ENCODE results near the gene CRTAP. TPM values are rescaled to one million over a fixed set of nuclear protein-coding genes. Genes with fewer than 3 reads are reported as not detected.
"Not testable (repeated sequence)": the region's sequence is repeated elsewhere in the genome, so short reads cannot be mapped to it uniquely, and the experiment has no call there.

CRTAP gene
- total RNA-seq, 4 donors from 2014 or later, result 180 to 394 (median 315) TPM

- Histone ChIP-seq H3K9me3 (no peaks in the 10 kb centered on the region), H3K36me3 (no peaks in the 10 kb centered on the region), H3K27ac (no peak overlapping the region), H3K27me3 (no peaks in the 10 kb centered on the region), H3K4me3 (no peak overlapping the region), H3K4me1 (no peaks in the 10 kb centered on the region)
- DNase-seq (ENCODE audit: low spot score in 2 of 2), result no peak
- no peak for TF ChIP-seq POLR2A (IDR thresholded peaks at IDR 0.05)
- no peak for TF ChIP-seq EP300 (IDR thresholded peaks at IDR 0.05)
- TF ChIP-seq CTCF (IDR thresholded peaks at IDR 0.05), result no peak
- 59 to 66% methylated on average over 3 of the region's 3 CpGs for WGBS, 2 donors
Measured at GRCh38 chr3:33105341-33105948, 8.4 kb upstream of the CRTAP start.

GRCh38 chr3:33106854-33107253, 7.0 kb upstream of the CRTAP start:
- H3K27me3 ChIP-seq; H3K4me1 ChIP-seq; H3K27ac ChIP-seq; H3K4me3 ChIP-seq; H3K36me3 ChIP-seq; H3K9me3 ChIP-seq; DNase-seq (ENCODE audit: low spot score in 2 of 2): not testable (repeated sequence)
- WGBS, 2 donors, result 89 to 93% methylated on average over 2 of the region's 2 CpGs

GRCh38 chr3:33111581-33111980, 2.2 kb upstream of the CRTAP start:
- DNase-seq (ENCODE audit: low spot score in 2 of 2), result no peak
- H3K27ac ChIP-seq, result no peak overlapping the region
- H3K36me3 ChIP-seq, result no peaks in the 10 kb centered on the region
- no peaks in the 10 kb centered on the region for H3K27me3 ChIP-seq
- H3K4me3 ChIP-seq, result no peak overlapping the region
- 92 to 93% methylated on average over 8 of the region's 8 CpGs for whole genome bisulfite sequencing, 2 donors
- TF ChIP-seq CTCF (IDR thresholded peaks at IDR 0.05) (no peak), POLR2A (IDR thresholded peaks at IDR 0.05) (no peak), EP300 (IDR thresholded peaks at IDR 0.05) (no peak)
- H3K4me1 ChIP-seq, result peaks cover 0 to 26% (median 16%) of the 10 kb centered on the region in 4 donors
- no peaks in the 10 kb centered on the region for H3K9me3 ChIP-seq

- no peaks in the 10 kb centered on the region for H3K9me3 ChIP-seq
- H3K4me3 ChIP-seq, result peak overlapping the region; percentile 75 to 92 (median 82)
- no peak for DNase-seq (ENCODE audit: low spot score in 2 of 2)
- H3K36me3 ChIP-seq, result peaks cover 0 to 20% (median 0%) of the 10 kb centered on the region in 3 donors
- H3K4me1 ChIP-seq, result peaks cover 0 to 54% (median 23%) of the 10 kb centered on the region in 4 donors
- 49 to 52% methylated on average over 14 of the region's 14 CpGs for WGBS, 2 donors
- H3K27ac ChIP-seq, result peak overlapping the region; percentile 90 to 97 (median 94)
- TF ChIP-seq EP300 (IDR thresholded peaks at IDR 0.05), result no peak
- TF ChIP-seq CTCF (IDR thresholded peaks at IDR 0.05), result no peak
- TF ChIP-seq POLR2A (IDR thresholded peaks at IDR 0.05), result no peak
- H3K27me3 ChIP-seq, result no peaks in the 10 kb centered on the region
Measured at GRCh38 chr3:33114622-33115023, 809 bp downstream of the CRTAP start.

- DNase-seq (ENCODE audit: low spot score in 2 of 2), result peak; percentile 53 to 79
- WGBS, 2 donors, result 39 to 43% methylated on average over 13 of the region's 13 CpGs
Measured at GRCh38 chr3:33115024-33115768, 1.4 kb downstream of the CRTAP start.

More at GRCh38 chr3:33115024-33115768, 1.4 kb downstream of the CRTAP start:
- Histone ChIP-seq H3K27ac (peak overlapping the region; percentile 90 to 97 (median 94)), H3K4me3 (peak overlapping the region; percentile 75 to 92 (median 82)), H3K27me3 (no peaks in the 10 kb centered on the region), H3K36me3 (peaks cover 0 to 20% (median 0%) of the 10 kb centered on the region in 3 donors), H3K4me1 (peaks cover 0 to 59% (median 23%) of the 10 kb centered on the region in 4 donors), H3K9me3 (no peaks in the 10 kb centered on the region)
- TF ChIP-seq CTCF (IDR thresholded peaks at IDR 0.05), result no peak
- no peak for TF ChIP-seq POLR2A (IDR thresholded peaks at IDR 0.05)
- peak in 1 of 2 donors; percentile 71 for TF ChIP-seq EP300 (IDR thresholded peaks at IDR 0.05)

Measured in tibial nerve (tissue), 4 donors.